ENCODE results near the gene PLEKHA4.

GRCh38 chr19:48804496-48804895 is 63.9 kb downstream of the PLEKHA4 start:
- TF ChIP-seq CTCF (IDR thresholded peaks at IDR 0.05): no peak
- TF ChIP-seq EZH2 (IDR thresholded peaks at IDR 0.05; ENCODE audit: borderline replicate concordance, insufficient read depth, low read depth, low read length, poor library complexity, severe bottlenecking): no peak
